ENCODE data around the gene DHX8. TPM values are rescaled to one million over a fixed set of nuclear protein-coding genes. Genes with fewer than 3 reads are reported as not detected.

DHX8 gene
- total and polyA plus RNA-seq, 2 of the 4 experiments (the other 2 are of a cell fraction) = 21.8 to 50.0 TPM

GRCh38 chr17:43524945-43525575 lies 41.3 kb downstream of the DHX8 start:
- H3K9me3 ChIP-seq (ENCODE audit: control insufficient read depth, insufficient read depth, low read length) = no peaks in the 10 kb centered on the region
- H3K9ac ChIP-seq (ENCODE audit: low read depth, low read length) = no peak overlapping the region
- no peak overlapping the region for H2AFZ ChIP-seq (replicated peaks; ENCODE audit: low read length, poor library complexity)
- peak overlapping the region; percentile 80; the same call in 1 of the 2 replicates for H3K23ac ChIP-seq (ENCODE audit: low read depth, low read length)
- peak overlapping the region; percentile 72 for H3K4ac ChIP-seq (ENCODE audit: low read depth, low read length)
- H3K9me1 ChIP-seq (ENCODE audit: insufficient read depth, low read length) = peaks cover 12% of the 10 kb centered on the region
- no peak overlapping the region for H4K8ac ChIP-seq (ENCODE audit: low read depth in 2 of 2, low read length in 2 of 2)
- peak overlapping the region; percentile 55 for H4K91ac ChIP-seq (ENCODE audit: insufficient read depth, low read depth, low read length)
- H3K4me2 ChIP-seq (ENCODE audit: low read depth, low read length) = no peak overlapping the region
- H4K20me1 ChIP-seq (ENCODE audit: insufficient read depth, low read length) = 0 out of 2 replicates have a peak, but pooled peaks cover 3% of the 10 kb centered on the region
- H3K27me3 ChIP-seq (ENCODE audit: control insufficient read depth, insufficient read depth, low read length) = no peaks in the 10 kb centered on the region
- H3K4me3 ChIP-seq (ENCODE audit: insufficient read depth, low read depth, low read length) = no peak overlapping the region
- no peak overlapping the region for H2BK20ac ChIP-seq (ENCODE audit: low read depth, low read length)
- H4K5ac ChIP-seq (ENCODE audit: low read depth, low read length) = no peak overlapping the region
- peak overlapping the region; percentile 77; the same call in 1 of the 2 replicates for H3K14ac ChIP-seq (replicated peaks; ENCODE audit: low read depth, low read length)
- H2BK5ac ChIP-seq (ENCODE audit: low read depth, low read length, poor library complexity, severe bottlenecking) = no peak overlapping the region
- dilution Hi-C loops (cut with HindIII; ENCODE audit: low sequenced_read_pairs, unreplicated experiment) (no loop called here), in situ Hi-C loops (cut with MboI; ENCODE audit: low sequenced_read_pairs) (loop anchor here (5.0 kb wide), 1 partner anchor 147 kb away; no protein-coding TSS in a partner anchor), intact Hi-C loops (cut with micrococcal nuclease) (no loop called here)
- H2AK9ac ChIP-seq (replicated peaks; ENCODE audit: low read depth, low read length, poor library complexity) = peak overlapping the region; percentile 66
- peak overlapping the region; percentile 70 for H2AK5ac ChIP-seq (ENCODE audit: low read depth, low read length)
- ChIA-PET CTCF (interaction anchor here (0.7 kb wide), 1 partner anchor 145 kb away, joined by 3 read pairs; no protein-coding TSS in a partner anchor), POLR2A (ENCODE audit: unreplicated experiment) (no interaction called here)
- no peak overlapping the region for H2BK15ac ChIP-seq (ENCODE audit: low read depth, low read length)
- peaks cover 3 to 44% of the 10 kb centered on the region in 2 experiments; a peak in 2 of 4 replicates for H3K79me1 ChIP-seq (ENCODE audit: low read depth in 1 of 2, low read length in 2 of 2)
- BruUV-seq (replicated peaks) = no TSS peak
- 93% methylated on average over 2 of the region's 8 CpGs; no CpG with 5 or more reads in 1 of the 2 experiments for WGBS, 2 experiments (ENCODE audit: extremely low coverage in 2 of 2, insufficient read length in 1 of 2)
- peaks cover 10% of the 10 kb centered on the region for H3K4me1 ChIP-seq (ENCODE audit: control insufficient read depth, insufficient read depth, low read length)
- H2BK120ac ChIP-seq (ENCODE audit: low read depth, low read length) = peak overlapping the region; percentile 18; the same call in 1 of the 2 replicates
- H3K56ac ChIP-seq (ENCODE audit: extremely low read depth, insufficient read depth, low read length) = no peak overlapping the region
- peak; percentile 27 for DNase-seq
- peaks cover 55% of the 10 kb centered on the region for H3K36me3 ChIP-seq (ENCODE audit: control insufficient read depth, insufficient read depth, low read length)
- H3K27ac ChIP-seq (ENCODE audit: insufficient read depth, low read length) = no peak overlapping the region
- peak; percentile 47 for ATAC-seq (ENCODE audit: low read depth)
- no peak overlapping the region for H3K18ac ChIP-seq (ENCODE audit: low read depth, low read length)
- TF ChIP-seq RFX5 (IDR thresholded peaks at IDR 0.05; ENCODE audit: low read depth, low read length) = no peak
- TF ChIP-seq USF2 (IDR thresholded peaks at IDR 0.05; ENCODE audit: low read depth, low read length) = no peak
- TF ChIP-seq SMC3 (IDR thresholded peaks at IDR 0.05; ENCODE audit: low read depth, low read length) = no peak
- TF ChIP-seq BHLHE40 (IDR thresholded peaks at IDR 0.05; ENCODE audit: low read depth, low read length) = no peak
- no peak for TF ChIP-seq MAZ (IDR thresholded peaks at IDR 0.05; ENCODE audit: borderline replicate concordance, low read depth, low read length)
- TF ChIP-seq MXI1 (IDR thresholded peaks at IDR 0.05; ENCODE audit: borderline replicate concordance, low read depth, low read length) = no peak
- TF ChIP-seq RCOR1 (IDR thresholded peaks at IDR 0.05; ENCODE audit: insufficient replicate concordance, low read length) = no peak
- TF ChIP-seq NFE2L2 (IDR thresholded peaks at IDR 0.05; ENCODE audit: low read depth, low read length) = no peak
- TF ChIP-seq CHD1 (IDR thresholded peaks at IDR 0.05; ENCODE audit: low read depth, low read length) = no peak
- no peak for TF ChIP-seq CTCF (conservative IDR thresholded peaks at IDR 0.05; ENCODE audit: low read depth, low read length)
- TF ChIP-seq POLR2A (IDR thresholded peaks at IDR 0.05; ENCODE audit: low read depth, low read length) = no peak
- TF ChIP-seq FOS (IDR thresholded peaks at IDR 0.05; ENCODE audit: low read depth, low read length) = no peak
- no peak for TF ChIP-seq MAFK (IDR thresholded peaks at IDR 0.05; ENCODE audit: low read depth, low read length)
- TF ChIP-seq ELK1 (IDR thresholded peaks at IDR 0.05; ENCODE audit: borderline replicate concordance, low read depth, low read length) = no peak
- no peak for TF ChIP-seq CEBPB (IDR thresholded peaks at IDR 0.05; ENCODE audit: low read depth, low read length)
